DMS 273 (cell line): ENCODE results near the gene LPAR6.
"Not testable (repeated sequence)": the region's sequence is repeated elsewhere in the genome, so short reads cannot be mapped to it uniquely, and the experiment has no call there.

Experiments used
- DNase-seq: peaks from one replicate; lab custom pipeline; 2025; ENCODE audit not compliant: unreplicated experiment; lab: John Stamatoyannopoulos, UW

LPAR6 gene

GRCh38 chr13:48412881-48413351 lies at the start of gene LPAR6:
TSS of gene LPAR6 (minus strand) at chr13:48413113. CDS start at chr13:48412423, 690 bp downstream.
- no peak for DNase-seq

GRCh38 chr13:48457578-48458242 lies 44.8 kb upstream of the LPAR6 start:
- DNase-seq, result no peak

GRCh38 chr13:48456546-48456945 lies 43.6 kb upstream of the LPAR6 start:
- no peak for DNase-seq

- DNase-seq, result not testable (repeated sequence)
Observed at GRCh38 chr13:48451196-48451595, 38.3 kb upstream of the LPAR6 start.

- no peak for DNase-seq
Observed at GRCh38 chr13:48449656-48450055, 36.7 kb upstream of the LPAR6 start.

- DNase-seq, result no peak
Observed at GRCh38 chr13:48448959-48449614, 36.2 kb upstream of the LPAR6 start.

GRCh38 chr13:48448285-48448958 lies 35.5 kb upstream of the LPAR6 start:
- no peak for DNase-seq

GRCh38 chr13:48446464-48446863 lies 33.6 kb upstream of the LPAR6 start:
- DNase-seq, result no peak

- DNase-seq, result no peak
Observed at GRCh38 chr13:48443442-48444208, 30.7 kb upstream of the LPAR6 start.

GRCh38 chr13:48437371-48437770 lies 24.5 kb upstream of the LPAR6 start:
- DNase-seq, result peak; percentile 43

- no peak for DNase-seq
Observed at GRCh38 chr13:48436661-48437288, 23.9 kb upstream of the LPAR6 start.

- DNase-seq, result no peak
Observed at GRCh38 chr13:48434200-48434599, 21.3 kb upstream of the LPAR6 start.

- peak; percentile 16 for DNase-seq
Observed at GRCh38 chr13:48431987-48432615, 19.2 kb upstream of the LPAR6 start.

- DNase-seq, result no peak
Observed at GRCh38 chr13:48431431-48431830, 18.5 kb upstream of the LPAR6 start.

- DNase-seq, result no peak
Observed at GRCh38 chr13:48429886-48430285, 17.0 kb upstream of the LPAR6 start.

GRCh38 chr13:48429036-48429435 lies 16.1 kb upstream of the LPAR6 start:
- no peak for DNase-seq

- not testable (repeated sequence) for DNase-seq
Observed at GRCh38 chr13:48426755-48427298, 13.9 kb upstream of the LPAR6 start.

GRCh38 chr13:48426052-48426451 lies 13.1 kb upstream of the LPAR6 start:
- no peak for DNase-seq

GRCh38 chr13:48424212-48424611 lies 11.3 kb upstream of the LPAR6 start:
- DNase-seq, result no peak

- DNase-seq, result not testable (repeated sequence)
Observed at GRCh38 chr13:48422003-48422402, 9.1 kb upstream of the LPAR6 start.
